Glomerular endothelial cell (primary cell): ENCODE data around the gene COA7. TPM values are rescaled to one million over a fixed set of nuclear protein-coding genes. Genes with fewer than 3 reads are reported as not detected.

Source experiments
- DNase-seq: peaks from one replicate; pipeline ENCODE4 v3.0.0-alpha.2; 2011; ENCODE audit warnings: low read depth, low spot score; ENCODE audit errors: extremely low read depth
- total RNA-seq: library from RNA; depleted of rRNA; stranded (reverse); fragments of >200 nt; gene quantifications from 2 replicates; pipeline ENCODE4 v1.2.3, GENCODE V29; 2015

The COA7 gene
- total RNA-seq, 1 donor from 2014 or later = 9.0 TPM

DNA sequence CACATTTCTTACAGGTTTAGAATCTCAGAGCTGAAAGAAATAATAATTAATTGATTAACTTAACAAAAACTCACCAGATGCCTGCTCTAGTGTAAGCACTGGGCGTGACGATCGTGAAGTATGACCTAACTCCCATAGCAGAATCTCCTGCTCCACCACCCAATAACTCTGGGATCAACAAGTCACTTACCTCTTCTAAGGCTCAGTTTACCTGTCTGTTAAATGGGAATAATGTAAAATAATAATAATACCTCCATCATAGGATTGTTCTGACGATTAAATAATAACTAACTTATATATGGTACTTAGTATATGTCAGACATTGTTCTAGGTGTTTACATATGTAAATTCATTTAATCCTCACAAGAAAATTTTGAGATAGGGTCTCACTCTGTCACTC is 24.6 kb downstream of the COA7 start:
- DNase-seq = no peak

DNA sequence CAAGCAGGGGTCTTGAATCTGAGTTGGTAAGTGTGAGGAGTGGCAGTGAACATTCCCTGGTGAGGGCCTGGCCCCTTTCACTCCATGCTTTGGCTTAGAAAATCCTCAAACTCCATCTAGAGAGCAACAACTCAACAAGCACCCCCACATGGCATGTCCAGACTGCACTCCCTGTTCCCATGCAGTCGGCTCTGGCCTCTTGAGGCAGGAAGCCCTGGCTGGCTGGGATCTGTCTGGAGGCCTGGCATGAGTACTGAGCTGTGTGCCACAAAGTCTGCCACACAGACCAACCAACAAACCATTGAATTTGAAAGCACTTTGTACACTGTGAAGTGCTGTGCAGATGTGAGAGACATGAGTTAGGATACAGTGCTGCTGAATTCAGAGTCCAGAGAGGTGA is 25.2 kb downstream of the COA7 start:
- DNase-seq = no peak

DNA sequence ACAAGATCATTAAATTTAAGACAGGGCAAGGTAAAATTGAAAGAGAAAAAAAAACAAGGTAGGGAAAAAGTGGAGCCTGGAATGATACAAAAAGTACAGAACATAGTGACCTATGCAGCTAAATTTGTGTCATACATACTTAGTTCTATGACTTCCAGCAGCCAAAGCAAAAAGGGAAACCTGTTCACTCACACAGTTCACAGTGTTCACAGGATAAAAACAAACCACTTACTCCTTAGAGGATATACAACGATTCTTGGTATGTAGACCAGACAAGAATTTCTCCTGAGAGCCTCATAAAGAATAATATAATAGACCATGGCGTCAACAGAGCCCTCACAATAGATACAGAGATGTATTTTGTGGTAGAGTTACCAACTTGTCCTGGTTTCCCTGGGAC is 27.5 kb downstream of the COA7 start:
- no peak for DNase-seq

DNA sequence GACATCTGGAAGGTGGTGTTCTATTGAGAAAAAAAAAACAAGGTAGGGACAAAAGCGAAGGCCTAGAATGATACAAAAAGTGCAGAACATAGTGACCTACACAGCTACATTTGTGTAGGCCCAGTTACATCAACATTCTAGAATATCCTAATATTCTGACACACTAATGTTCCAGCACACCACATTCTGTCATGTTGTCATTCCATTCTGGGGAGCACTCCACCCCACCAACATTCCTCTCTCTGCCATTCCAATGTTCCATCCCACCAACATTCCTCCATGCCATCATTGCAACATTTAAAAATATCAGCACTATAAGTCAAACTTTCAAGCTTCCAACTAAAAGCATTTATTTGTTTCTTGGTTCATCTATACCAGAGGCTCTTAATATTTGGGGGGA is 28.5 kb downstream of the COA7 start:
- DNase-seq = no peak

DNA sequence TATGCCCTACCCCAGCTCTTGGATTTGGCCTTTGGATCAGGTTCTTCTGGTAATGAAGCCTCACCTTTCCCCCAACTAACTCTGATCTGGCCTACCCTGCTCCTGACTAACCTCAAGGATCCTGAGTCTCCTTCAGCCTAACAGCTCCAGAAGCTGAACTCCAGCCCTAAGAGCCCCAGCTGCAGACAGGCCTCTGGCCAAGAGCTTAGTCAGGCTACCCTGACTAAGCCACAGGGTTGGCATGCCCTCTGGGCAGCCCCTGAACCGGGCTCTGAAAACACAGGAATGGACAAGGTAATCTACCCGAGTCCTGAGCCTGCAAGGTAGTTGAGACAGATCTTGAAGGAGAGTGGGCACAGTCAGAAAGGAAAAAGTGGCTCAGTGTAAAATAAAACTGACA is 29.4 kb downstream of the COA7 start:
- DNase-seq = no peak

DNA sequence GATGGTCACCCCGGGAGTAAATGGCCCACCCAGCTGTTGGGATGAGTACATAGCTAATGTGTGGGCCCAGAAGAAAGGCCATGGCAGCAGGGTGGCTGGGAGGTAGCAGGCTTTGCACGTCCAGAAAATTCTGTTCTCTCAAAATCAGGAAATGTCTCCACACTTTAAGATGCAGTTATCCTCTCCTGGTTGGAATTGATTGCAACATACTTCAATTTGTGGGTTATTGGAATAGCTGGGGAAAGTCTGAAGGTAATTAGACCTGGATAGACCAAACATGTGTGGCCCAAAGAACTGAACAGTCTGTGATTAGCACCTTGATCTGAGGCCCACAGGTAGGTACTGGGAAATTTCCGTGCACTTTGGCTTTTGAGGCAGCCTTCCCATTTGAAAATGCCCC is 30.2 kb downstream of the COA7 start:
- DNase-seq = no peak

DNA sequence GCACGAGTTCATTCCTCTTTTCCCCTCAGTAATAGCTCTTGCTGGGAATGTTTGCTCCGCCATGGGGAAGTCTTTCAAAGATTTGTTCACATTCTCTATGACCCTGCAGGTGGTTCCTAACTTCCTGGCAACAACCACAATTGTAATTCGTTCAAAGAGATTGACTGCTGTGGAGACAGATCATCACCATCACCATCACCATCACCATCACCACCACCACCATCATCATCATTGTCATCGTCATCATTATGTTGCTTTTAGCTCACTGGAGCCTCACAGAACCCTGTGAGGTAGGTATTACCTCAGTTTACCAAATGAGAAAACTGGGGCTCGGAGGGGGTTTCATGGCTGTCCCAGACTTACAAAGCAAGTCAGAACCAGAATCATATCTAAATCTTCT is 30.9 kb downstream of the COA7 start:
- no peak for DNase-seq

DNA sequence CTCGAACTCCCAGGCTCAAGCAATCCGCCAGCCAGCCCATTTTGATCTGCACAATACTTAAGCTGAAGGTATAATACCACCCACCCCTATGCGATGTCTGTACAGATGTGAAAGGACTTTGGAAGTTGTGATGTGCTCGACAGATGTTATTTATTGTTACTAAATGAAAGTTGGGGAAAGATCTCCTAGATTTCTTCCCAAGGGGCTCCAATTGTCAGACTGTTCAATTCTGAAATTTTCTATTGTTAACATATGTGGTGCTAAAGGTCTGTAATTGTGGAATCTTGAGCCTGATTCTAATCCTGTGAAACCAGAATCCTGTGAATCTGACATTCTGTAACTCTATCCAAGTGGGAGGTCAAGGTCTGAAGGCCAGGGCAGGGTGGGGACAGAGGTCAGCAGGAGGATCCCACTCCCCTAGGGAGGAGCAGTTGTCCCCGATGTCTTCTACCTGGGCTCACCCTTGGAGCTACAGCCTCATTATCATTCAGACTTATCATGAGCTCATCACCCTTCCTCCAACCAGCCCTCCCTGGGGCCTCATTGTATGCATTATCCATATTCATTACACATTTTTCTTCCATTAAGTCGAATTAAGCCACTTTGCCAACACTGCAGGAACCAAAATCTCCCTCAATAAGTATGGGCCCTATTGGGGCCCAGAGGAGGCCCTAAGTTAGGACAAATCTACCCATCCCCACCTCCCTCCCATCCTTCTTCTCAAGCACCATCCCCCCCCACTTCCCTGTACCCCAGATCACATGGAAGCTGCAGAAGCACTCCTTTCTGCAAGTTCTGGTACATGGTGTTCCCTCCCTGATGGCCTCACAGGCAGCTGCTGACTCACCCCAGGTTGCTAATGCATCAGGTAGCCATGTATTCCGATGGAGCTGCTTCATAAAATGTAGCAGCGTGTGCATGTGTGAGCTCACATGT is 32.9 kb downstream of the COA7 start:
- DNase-seq = no peak

DNA sequence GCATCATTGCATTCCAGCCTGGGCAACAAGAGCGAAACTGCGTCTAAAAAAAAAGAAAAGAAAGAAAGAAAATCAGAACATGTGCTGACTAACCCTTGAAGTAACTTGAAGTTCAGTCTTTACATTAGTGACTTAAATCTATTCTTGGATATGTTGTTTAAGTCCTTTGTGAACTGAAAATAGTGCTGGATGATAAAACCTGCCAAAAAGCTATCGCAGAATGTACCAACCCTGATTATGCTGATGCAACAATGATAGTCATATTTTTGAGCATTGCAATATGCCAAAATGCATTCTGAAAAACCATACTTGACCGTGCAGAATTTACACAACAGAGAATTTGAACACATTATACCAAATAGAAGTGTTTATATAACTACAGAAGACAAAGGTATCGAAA is 34.4 kb downstream of the COA7 start:
- DNase-seq = no peak

DNA sequence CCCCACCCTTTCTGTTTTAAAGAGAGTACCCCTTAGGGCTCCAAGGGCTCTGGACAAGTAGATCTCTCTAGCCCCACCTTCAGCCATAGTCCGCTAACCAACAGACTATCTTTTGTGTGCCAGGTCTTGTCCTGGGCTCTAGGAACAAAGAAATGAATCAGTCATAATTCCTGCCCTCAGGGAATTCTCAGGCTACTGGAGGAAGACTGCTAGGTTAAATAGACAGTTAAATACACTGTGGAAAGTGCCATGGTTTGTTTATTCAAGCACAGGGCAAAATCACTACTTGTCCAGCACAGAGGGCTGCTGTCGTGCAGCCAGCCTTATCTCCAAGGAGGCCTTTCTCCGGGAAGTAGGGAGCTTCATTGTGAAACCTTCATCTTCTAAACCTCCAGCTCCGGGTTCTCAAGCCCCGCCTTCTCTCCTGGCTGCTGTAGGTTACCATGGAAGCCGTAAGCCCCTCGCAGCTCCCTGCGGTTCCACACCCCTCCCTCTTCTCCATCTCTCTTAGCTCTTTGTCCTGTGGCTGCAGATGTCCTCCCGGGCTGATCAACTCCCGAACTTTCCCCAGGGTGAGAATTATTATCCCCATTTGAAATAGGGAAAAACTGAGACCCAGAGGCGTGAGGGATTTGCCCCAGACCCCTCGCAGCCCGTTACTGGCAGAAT is 35.4 kb downstream of the COA7 start:
- DNase-seq = no peak

DNA sequence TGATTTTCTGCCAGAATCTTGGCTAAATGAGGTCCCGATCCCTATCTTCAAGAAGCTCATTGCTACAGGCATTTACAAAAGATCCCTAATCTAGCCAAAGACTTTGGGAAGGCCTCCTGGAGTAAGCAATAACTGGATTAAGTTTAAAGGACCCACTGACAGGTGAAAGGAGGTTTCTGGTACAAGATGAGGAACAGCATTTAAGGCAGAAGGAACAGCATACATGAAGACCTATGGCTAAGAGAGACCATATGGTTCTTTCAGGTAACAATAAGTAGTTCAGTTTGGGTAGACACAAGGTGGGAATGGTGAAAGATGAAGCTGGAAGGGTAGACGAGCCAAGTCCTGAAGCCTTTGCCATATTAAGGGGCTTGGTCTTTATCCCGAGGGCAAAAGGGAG is 37.3 kb downstream of the COA7 start:
- DNase-seq = no peak

DNA sequence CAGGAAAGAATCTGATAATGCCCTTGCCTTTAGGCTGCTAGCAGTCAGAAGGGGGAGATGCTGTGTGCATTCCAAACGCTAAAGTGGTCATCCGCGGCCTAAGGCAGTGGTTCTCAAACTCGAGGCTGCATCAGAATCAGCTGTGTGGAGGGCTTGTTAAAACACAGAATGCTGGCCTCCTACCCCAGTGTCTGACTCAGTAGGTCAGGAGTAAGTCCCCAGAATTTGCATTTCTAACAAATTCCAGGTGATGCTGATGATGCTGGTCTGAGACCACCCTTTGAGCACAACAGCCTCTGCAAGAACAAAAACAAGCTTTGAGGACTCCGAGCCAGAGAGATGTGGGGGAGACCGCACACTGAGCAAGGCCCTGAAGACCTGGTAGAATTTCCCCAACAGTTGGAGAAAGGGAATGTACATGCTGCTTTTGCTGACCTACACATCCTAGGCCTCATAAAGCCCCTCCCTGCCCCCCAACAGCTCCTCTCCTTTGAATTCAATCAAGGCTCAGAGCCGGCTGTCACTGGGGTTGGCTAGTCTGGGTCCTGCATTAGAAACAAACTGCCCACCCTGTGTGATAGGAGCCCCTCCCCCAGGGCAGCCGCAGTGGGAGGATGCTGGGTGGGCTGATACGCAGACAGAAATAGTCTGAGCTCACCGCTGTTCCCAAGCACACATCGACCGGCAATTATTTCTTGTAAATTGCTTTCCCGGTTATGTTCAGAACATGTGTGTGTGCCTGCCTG is 38.1 kb downstream of the COA7 start:
- no peak for DNase-seq

DNA sequence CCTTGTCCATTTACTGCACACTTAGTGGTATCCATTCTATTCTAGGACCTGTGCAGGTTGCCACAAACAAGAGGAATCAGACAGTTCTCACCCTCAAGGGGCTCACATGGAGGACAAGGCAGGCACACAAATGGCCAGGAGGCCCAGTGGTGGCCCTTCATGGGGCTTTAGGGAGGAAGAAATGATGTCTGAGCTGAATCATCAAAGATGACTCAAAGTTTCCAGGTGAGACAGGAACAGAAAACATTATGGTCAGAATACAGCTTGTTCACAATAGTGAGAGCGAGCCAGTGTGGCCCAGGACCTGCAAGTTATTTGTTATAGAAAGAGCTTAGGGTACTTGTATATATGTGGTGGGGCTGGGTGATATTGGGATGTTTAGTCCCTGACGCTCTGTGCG is 38.8 kb downstream of the COA7 start:
- no peak for DNase-seq

DNA sequence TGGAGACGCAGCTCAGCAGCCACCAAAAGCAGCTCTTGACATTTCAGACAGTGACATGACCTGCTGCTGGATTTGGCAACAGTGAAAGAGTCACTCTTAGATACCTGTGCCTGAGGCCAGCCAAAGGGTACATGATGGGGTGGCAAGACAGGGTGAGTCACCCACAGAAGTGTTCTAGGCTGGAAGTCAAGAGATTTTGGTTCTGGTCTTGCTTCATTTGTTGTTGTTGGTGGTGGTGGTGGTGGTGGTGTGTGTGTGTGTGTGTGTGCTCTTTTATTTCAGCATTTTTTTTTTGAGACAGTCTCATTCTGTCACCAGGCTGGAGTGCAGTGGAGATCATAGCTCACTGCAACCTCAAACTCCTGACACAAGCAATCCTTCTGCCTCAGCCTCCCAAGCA is 39.4 kb downstream of the COA7 start:
- DNase-seq = no peak

DNA sequence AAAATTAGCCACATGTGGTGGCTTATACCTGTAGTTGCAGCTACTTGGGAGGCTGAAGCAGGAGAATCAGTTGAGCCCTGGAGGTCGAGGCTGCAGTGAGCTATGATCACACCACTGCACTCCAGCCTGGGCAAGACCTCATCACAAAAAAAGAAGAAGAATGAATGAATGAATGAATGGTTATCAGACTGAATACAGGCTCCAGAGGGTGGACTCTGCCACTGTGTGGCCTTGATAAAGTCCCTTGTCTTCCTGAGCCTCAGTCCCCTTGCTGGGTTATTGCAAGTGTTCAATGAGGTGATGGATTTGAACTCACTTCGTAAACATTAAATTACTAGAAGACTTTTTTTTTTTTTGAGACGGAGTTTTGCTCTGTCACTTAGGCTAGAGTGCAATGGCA is 40.4 kb downstream of the COA7 start:
- DNase-seq = no peak

DNA sequence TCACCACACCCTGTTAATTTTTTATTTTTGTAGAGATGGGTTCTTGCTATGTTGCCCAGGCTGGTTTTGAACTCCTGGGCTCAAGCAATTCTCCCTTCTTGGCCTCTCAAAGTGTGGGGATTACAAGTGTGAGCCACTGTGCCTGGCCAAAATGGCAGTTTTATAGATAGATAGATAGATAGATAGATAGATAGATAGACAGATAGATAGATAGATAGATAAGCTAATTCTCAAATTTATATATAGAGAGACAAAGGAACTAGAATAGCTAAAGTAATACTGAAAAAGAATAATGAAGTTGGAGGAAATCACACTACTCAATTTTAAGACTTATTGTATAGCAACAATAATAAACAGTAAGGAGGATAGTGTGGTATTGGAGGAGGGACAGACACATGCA is 44.1 kb downstream of the COA7 start:
- DNase-seq = no peak

DNA sequence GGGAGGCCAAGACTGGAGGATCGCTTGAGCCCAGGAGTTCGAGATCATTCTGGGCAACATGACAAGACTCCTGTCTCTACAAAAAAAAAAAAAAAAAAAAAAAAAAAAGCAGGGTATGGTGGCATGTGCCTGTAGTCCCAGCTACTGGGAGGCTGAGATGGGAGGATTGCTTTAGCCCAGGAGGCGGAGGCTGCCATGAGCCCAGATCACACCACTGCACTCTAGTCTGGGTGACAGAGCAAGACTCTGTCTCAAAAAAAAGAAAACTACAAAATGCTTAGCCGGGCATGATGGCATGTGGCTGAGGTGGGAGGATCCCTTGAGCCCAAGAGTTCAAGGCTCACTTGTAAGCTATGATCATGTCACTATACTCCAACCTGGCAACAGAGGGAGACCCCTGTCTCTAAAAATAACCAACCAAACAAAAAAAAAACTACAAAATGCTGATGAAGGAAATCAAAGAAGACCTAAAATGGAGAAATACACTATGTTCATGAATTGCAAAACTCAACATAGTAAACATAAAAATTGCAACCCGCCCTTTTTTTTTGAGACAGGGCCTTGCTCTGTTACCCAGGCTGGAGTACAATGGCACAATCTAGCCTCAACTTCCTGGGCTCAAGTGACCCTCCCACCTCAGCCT is 44.8 kb downstream of the COA7 start:
- no peak for DNase-seq

DNA sequence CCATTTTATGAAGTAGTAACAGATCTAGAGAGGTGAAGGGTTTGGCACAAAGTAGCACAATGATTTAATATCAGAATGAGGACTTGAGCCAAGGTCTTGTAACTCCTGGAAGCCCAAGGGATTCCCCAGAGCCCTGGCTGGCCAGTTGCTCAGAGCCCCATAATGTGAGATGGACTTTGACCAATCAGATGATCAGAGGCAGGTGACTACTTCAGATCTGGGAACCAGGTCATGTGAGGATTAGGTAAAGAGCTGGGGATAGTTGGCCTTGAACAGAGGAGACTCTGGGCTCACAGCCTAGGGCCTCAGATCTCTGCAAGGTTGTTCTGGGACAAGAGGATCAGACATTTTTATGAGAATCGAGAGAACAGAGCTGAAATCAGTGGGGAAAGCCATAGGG is 46.2 kb downstream of the COA7 start:
- DNase-seq = no peak

DNA sequence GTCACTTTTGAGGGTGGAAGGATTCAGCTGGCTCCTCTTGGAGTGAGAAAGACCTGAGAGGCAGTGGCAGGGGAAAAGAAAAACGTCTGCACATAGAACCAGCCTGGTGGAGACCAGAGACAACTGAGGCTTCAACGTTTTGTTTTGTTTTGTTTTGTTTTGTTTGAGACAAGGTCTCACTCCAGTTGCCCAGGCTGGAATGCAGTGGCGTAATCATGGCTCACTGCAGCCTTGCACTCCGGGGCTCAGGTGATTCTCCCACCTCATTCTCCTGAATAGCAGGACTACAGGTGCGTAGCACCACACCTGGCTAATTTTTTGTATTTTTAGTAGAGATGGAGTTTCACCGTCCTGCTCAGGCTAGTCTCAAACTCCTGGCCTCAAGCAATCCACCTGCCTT is 52.9 kb downstream of the COA7 start:
- no peak for DNase-seq

DNA sequence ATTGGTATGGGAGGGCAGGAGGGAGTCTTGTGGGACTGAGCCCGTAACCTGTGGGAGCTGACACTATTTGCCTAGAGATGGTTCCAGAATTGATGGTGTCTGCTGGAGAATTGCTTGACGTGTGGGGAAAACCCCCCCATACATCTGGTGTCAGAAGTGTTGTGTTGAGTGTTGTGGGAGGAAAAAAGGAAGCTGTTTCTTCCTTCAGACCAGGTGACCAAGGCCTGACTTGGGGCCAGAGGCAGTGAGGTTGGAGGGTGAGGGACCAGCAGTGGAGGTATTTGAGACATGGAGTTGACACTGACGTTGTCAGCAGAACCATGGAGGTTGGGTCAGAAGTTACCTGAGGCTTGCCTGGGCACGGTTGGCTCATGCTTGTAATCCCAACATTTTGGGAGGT is 56.8 kb downstream of the COA7 start:
- DNase-seq = no peak

DNA sequence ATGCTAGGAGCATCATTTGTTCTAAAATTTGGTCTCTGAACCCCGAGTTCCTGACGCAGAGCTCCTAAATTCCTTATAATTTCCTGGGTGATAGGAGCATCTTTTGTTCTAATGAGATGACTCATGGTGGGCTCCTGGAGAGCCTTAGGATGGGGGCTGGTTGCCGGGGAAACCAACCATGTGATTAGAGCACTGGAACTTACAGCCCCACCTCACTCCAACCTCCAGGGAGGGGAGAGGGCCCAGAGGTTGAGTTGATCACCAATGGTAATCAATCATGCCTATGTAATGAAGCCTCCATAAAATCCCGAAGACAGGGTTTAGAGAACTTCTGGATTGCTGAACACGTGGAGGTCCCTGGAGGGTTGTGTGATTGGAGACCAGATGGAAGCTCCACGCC is 57.5 kb downstream of the COA7 start:
- no peak for DNase-seq
